Iris pigment epithelial cell (primary cell): ENCODE measurements around the gene UNC5C.

Experiments
- DNase-seq: peaks from one replicate; pipeline ENCODE4 v3.0.0-alpha.2; 2011; ENCODE audit warnings: low read depth

Gene UNC5C

GRCh38 chr4:95546866-95547714 is 1.7 kb downstream of the UNC5C start:
- DNase-seq, result no peak

GRCh38 chr4:95546221-95546620 is 2.6 kb downstream of the UNC5C start:
- DNase-seq, result no peak

- DNase-seq, result no peak
These were observed 3.2 kb downstream of the UNC5C start for GRCh38 chr4:95545546-95545945.

- DNase-seq, result no peak
These were observed 4.4 kb downstream of the UNC5C start for GRCh38 chr4:95544113-95545103.

GRCh38 chr4:95541889-95542607 is 6.7 kb downstream of the UNC5C start:
- no peak for DNase-seq

- DNase-seq, result no peak
These were observed 7.7 kb downstream of the UNC5C start for GRCh38 chr4:95541094-95541493.

- no peak for DNase-seq
These were observed 8.5 kb downstream of the UNC5C start for GRCh38 chr4:95540227-95540626.

- no peak for DNase-seq
These were observed 9.7 kb downstream of the UNC5C start for GRCh38 chr4:95539106-95539505.

- DNase-seq, result no peak
These were observed 10.8 kb downstream of the UNC5C start for GRCh38 chr4:95537863-95538488.

- no peak for DNase-seq
These were observed 11.6 kb downstream of the UNC5C start for GRCh38 chr4:95537191-95537590.

- DNase-seq, result no peak
These were observed 12.1 kb downstream of the UNC5C start for GRCh38 chr4:95536650-95537049.

GRCh38 chr4:95535180-95535579 is 13.6 kb downstream of the UNC5C start:
- no peak for DNase-seq

- no peak for DNase-seq
These were observed 14.7 kb downstream of the UNC5C start for GRCh38 chr4:95534032-95534431.

- no peak for DNase-seq
These were observed 15.5 kb downstream of the UNC5C start for GRCh38 chr4:95533254-95533653.

GRCh38 chr4:95532305-95532704 is 16.5 kb downstream of the UNC5C start:
- DNase-seq, result no peak

GRCh38 chr4:95531141-95531540 is 17.6 kb downstream of the UNC5C start:
- no peak for DNase-seq

- DNase-seq, result no peak
These were observed 18.8 kb downstream of the UNC5C start for GRCh38 chr4:95529946-95530345.

- DNase-seq, result no peak
These were observed 20.3 kb downstream of the UNC5C start for GRCh38 chr4:95528388-95528948.

GRCh38 chr4:95526075-95526474 is 22.7 kb downstream of the UNC5C start:
- no peak for DNase-seq

- DNase-seq, result no peak
These were observed 24.0 kb downstream of the UNC5C start for GRCh38 chr4:95524729-95525128.

GRCh38 chr4:95524184-95524583 is 24.6 kb downstream of the UNC5C start:
- no peak for DNase-seq
